Lower leg skin (tissue), 3 donors: ENCODE data around the gene PARP2.
"Not testable (repeated sequence)": the region's sequence is repeated elsewhere in the genome, so short reads cannot be mapped to it uniquely, and the experiment has no call there.

Experiments used
- CTCF ChIP-seq, 3 donors: fragments of 450-650 bp; IDR thresholded peaks; one replicate each; pipeline ENCODE4 v1.5.1; 2016; ENCODE audit warnings: antibody characterized with exemption in 3 of 3, mild to moderate bottlenecking in 3 of 3, moderate library complexity in 2 of 3
- POLR2A ChIP-seq, 2 donors: fragments of 450-650 bp; IDR thresholded peaks; one replicate each; pipeline ENCODE4 v1.6.1; 2016 to 2017; ENCODE audit warnings: antibody characterized with exemption in 2 of 2, mild to moderate bottlenecking in 1 of 2, moderate library complexity in 1 of 2

GRCh38 chr14:20341032-20341431 lies 2.4 kb upstream of the PARP2 start:
- TF ChIP-seq CTCF, POLR2A (IDR thresholded peaks at IDR 0.05): not testable (repeated sequence)
